Activated B cell treated with CpG ODN at 0.5 μM for 24 hours (primary cell): ENCODE measurements around the gene TBCK. TPM values are rescaled to one million over a fixed set of nuclear protein-coding genes. Genes with fewer than 3 reads are reported as not detected.

Source experiments
- ATAC-seq: fragments of 200-7000 bp; cut with Tn5 transposase; one replicate; pipeline ENCODE4 v1.10.0; 2021; ENCODE audit warnings: low read depth, mild to moderate bottlenecking, moderate library complexity
- CTCF ChIA-PET: fragments of 350-600 bp; sonication (Branson Sonifier 250); formaldehyde crosslinking; loops from one replicate; lab custom pipeline; 2021; ENCODE audit warnings: antibody characterized with exemption; lab: Charles Lee
- POLR2A ChIA-PET: fragments of 350-600 bp; sonication (Branson Sonifier 250); formaldehyde crosslinking; loops from one replicate; lab custom pipeline; 2021; ENCODE audit warnings: antibody characterized with exemption; lab: Charles Lee
- DNase-seq: peaks from one replicate; pipeline ENCODE4 v3.0.0; 2022
- H3K27ac Mint-ChIP-seq: one replicate; pipeline ENCODE4 v1.8.0; 2020; ENCODE audit warnings: mixed read lengths
- H3K27me3 Mint-ChIP-seq: one replicate; pipeline ENCODE4 v1.8.0; 2021; ENCODE audit warnings: mixed read lengths
- H3K36me3 Mint-ChIP-seq: one replicate; pipeline ENCODE4 v1.8.0; 2021; ENCODE audit warnings: low read depth, mixed read lengths
- H3K4me1 Mint-ChIP-seq: one replicate; pipeline ENCODE4 v1.8.0; 2021; ENCODE audit warnings: mixed read lengths
- H3K4me3 Mint-ChIP-seq: one replicate; pipeline ENCODE4 v1.8.0; 2020; ENCODE audit warnings: mild to moderate bottlenecking, mixed read lengths
- H3K9me3 Mint-ChIP-seq: one replicate; pipeline ENCODE4 v1.8.0; 2020; ENCODE audit warnings: mixed read lengths
- intact Hi-C: fragments of 100-400 bp; cut with micrococcal nuclease; formaldehyde crosslinking; loops from one replicate; pipeline ENCODE4 v1.15.1; 2024
- total RNA-seq: library from RNA; stranded (reverse); gene quantifications from 2 replicates; pipeline ENCODE4 v1.2.3, GENCODE V29; 2022
- TF ChIP-seq, protein P1 (sequence below): fragments of 200-600 bp; IDR thresholded peaks from one replicate; pipeline ENCODE4 v1.8.0; 2022; ENCODE audit warnings: antibody characterized with exemption, mild to moderate bottlenecking

The TBCK gene
- total RNA-seq, 1 donor from 2014 or later, result 60.1 TPM

DNA sequence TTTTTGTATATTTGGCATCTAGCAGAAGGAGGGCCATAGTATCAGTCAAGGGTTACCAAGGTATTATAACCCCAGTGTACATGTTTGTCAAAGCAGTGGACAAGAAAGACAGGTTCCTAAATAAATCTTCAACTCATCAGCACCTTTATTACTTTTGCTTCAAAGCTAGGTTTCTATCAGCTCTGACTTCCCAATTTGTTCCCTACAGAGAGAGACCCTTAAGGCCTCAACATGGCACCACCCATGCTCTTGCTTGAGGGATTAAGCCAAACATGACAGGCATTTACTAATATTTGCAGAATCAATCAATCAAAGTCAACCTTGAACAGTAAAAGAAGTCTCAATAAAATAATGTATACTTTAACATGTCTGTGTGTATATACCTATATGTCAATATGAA, 9.4 kb downstream of the TBCK start:
- Mint-ChIP-seq H3K27ac (no peak overlapping the region), H3K4me3 (no peak overlapping the region), H3K4me1 (peaks cover 4% of the 10 kb centered on the region), H3K36me3 (peaks cover 39% of the 10 kb centered on the region), H3K27me3 (no peaks in the 10 kb centered on the region), H3K9me3 (no peaks in the 10 kb centered on the region)
- TF ChIP-seq, protein P1, sequence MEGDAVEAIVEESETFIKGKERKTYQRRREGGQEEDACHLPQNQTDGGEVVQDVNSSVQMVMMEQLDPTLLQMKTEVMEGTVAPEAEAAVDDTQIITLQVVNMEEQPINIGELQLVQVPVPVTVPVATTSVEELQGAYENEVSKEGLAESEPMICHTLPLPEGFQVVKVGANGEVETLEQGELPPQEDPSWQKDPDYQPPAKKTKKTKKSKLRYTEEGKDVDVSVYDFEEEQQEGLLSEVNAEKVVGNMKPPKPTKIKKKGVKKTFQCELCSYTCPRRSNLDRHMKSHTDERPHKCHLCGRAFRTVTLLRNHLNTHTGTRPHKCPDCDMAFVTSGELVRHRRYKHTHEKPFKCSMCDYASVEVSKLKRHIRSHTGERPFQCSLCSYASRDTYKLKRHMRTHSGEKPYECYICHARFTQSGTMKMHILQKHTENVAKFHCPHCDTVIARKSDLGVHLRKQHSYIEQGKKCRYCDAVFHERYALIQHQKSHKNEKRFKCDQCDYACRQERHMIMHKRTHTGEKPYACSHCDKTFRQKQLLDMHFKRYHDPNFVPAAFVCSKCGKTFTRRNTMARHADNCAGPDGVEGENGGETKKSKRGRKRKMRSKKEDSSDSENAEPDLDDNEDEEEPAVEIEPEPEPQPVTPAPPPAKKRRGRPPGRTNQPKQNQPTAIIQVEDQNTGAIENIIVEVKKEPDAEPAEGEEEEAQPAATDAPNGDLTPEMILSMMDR, result no peak
- ChIA-PET CTCF (no interaction called here), POLR2A (no interaction called here)
- no peak for ATAC-seq
- intact Hi-C loops, result no loop called here
- no peak for DNase-seq

- TF ChIP-seq, protein P1, result no peak
- peaks cover 3% of the 10 kb centered on the region for H3K4me1 Mint-ChIP-seq
- CTCF ChIA-PET, result no interaction called here
- no peak overlapping the region for H3K27ac Mint-ChIP-seq
- no peaks in the 10 kb centered on the region for H3K9me3 Mint-ChIP-seq
- H3K4me3 Mint-ChIP-seq, result no peak overlapping the region
- ATAC-seq (no peak), DNase-seq (no peak)
- H3K27me3 Mint-ChIP-seq, result no peaks in the 10 kb centered on the region
- POLR2A ChIA-PET, result no interaction called here
- peaks cover 43% of the 10 kb centered on the region for H3K36me3 Mint-ChIP-seq
- intact Hi-C loops, result no loop called here
Observed at GRCh38 chr4:106305435-106306055, 10.5 kb downstream of the TBCK start.

DNA sequence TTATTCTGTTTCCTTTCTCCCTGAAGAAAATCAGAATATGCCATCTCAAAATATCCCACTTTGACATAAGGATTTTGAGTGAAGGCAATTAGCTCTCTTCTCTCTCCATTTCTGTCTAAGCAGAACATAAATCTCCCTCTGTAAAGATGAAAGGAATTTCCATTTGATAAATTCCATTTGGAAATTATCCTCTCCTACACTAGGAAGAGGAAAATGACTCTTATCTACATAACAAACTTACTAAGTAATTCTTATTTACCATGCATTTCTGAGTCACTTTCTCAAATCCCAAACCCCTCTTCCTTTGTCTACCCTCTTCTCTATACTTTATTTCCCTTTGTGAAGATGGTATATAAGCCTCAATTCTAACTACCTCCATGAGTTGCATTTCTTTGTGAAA, 11.4 kb downstream of the TBCK start:
- Mint-ChIP-seq H3K4me1 (no peaks in the 10 kb centered on the region), H3K4me3 (no peak overlapping the region), H3K36me3 (peaks cover 49% of the 10 kb centered on the region), H3K27ac (no peak overlapping the region), H3K9me3 (no peaks in the 10 kb centered on the region), H3K27me3 (no peaks in the 10 kb centered on the region)
- POLR2A ChIA-PET, result no interaction called here
- TF ChIP-seq, protein P1, result no peak
- no peak for ATAC-seq
- intact Hi-C loops, result no loop called here
- no peak for DNase-seq
- CTCF ChIA-PET, result no interaction called here

DNA sequence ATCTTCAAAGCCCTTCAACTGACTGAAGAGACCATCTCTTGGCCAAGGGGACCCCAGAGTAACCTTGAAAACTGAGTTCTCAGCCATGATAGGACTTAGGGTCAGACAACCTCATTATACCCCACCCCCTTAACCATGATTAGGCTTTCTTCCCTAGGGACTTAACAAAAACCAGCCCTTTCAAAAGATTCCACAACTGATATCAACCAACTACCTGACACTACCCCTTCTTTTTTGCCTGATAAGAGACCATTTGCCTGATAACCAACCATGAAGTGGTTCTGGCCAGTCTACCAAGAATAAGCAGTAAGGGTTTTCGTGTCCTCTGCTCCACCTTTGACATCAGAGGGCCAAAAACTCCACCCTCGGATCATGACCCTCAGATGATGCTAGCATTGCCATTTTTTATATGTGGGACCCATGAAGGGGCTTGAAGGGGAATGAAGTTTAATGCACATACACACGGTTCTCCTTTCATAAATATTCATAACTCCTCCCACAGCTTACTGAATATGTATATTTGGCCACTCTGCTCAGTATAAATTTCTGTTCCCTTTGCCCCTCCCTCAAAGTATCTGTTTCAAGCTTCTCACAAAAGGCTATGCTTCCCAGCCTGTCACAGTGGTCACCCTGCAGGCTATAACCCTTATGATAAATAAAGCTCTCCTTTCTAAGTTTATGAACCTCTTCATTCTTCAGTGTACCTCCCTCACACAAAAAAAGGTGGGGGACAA, 12.3 kb downstream of the TBCK start:
- no peak overlapping the region for H3K27ac Mint-ChIP-seq
- intact Hi-C loops, result no loop called here
- CTCF ChIA-PET, result no interaction called here
- H3K36me3 Mint-ChIP-seq, result peaks cover 51% of the 10 kb centered on the region
- ATAC-seq (no peak), DNase-seq (no peak)
- H3K9me3 Mint-ChIP-seq, result no peaks in the 10 kb centered on the region
- no peak overlapping the region for H3K4me3 Mint-ChIP-seq
- TF ChIP-seq, protein P1, result no peak
- no peaks in the 10 kb centered on the region for H3K4me1 Mint-ChIP-seq
- H3K27me3 Mint-ChIP-seq, result no peaks in the 10 kb centered on the region
- POLR2A ChIA-PET, result interaction anchor here (1.5 kb wide), 1 partner anchor 12 kb away, joined by 5 read pairs; the partner anchor contains the start of gene TBCK

- POLR2A ChIA-PET, result interaction anchor here (1.5 kb wide), 1 partner anchor 14 kb away, joined by 5 read pairs; the partner anchor contains the start of gene TBCK
- Mint-ChIP-seq H3K4me1 (no peaks in the 10 kb centered on the region), H3K36me3 (peaks cover 57% of the 10 kb centered on the region), H3K27ac (no peak overlapping the region), H3K9me3 (no peaks in the 10 kb centered on the region), H3K4me3 (no peak overlapping the region), H3K27me3 (no peaks in the 10 kb centered on the region)
- intact Hi-C loops, result no loop called here
- no peak for ATAC-seq
- no peak for DNase-seq
- CTCF ChIA-PET, result no interaction called here
- TF ChIP-seq, protein P1, result no peak
Observed at GRCh38 chr4:106302062-106302438, 14.0 kb downstream of the TBCK start.
